Measurements from ENCODE around the gene ARHGEF16. TPM values are rescaled to one million over a fixed set of nuclear protein-coding genes. Genes with fewer than 3 reads are reported as not detected.

Gene ARHGEF16
- polyA plus RNA-seq, 1 of the 3 experiments (the other 2 are of a cell fraction), result 0.18 TPM

DNA sequence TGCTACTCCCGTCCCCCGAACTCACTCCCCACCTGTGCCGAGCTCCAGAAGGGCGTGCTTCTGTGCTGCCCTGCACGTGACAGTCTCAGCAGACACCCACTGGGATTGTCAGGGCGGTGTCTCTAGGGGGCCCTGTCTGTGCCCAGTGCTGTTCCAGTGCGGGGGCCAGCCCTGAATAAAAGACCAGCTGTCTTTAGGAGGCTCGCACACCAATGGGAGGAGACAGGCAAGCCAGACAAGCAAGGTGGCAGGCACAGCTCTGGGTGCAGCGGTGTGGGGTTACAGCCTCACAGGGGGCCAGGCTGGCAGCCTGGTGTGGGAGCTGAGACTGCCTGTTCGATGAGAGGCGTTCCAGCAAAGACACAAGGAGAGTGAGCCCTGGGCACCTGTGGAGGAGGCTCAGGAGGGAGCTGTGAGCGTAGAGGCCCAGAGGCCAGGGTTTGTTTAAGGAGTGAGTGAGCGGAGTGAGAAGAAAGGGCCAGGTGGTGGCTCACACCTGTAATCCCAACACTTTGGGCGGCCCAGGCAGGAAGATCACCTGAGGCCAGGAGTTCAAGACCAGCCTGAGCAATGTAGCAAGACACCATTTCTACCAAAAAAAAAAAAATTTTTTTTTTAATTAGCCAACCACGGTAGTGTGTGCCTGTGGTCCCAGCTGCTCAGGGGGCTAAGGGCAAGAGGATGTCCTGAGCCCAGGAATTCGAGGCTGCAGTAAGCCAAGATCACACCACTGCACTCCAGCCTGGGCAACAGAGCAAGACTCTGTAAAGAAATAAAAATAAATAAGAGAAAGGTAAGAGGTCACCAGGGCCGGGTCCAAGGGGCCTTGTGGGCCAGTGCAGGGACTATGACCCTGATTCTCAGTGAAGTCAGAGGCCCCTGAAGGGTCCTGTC is 48.2 kb upstream of the ARHGEF16 start:
- no peak overlapping the region for H3K4me2 ChIP-seq
- TF ChIP-seq, protein P1, sequence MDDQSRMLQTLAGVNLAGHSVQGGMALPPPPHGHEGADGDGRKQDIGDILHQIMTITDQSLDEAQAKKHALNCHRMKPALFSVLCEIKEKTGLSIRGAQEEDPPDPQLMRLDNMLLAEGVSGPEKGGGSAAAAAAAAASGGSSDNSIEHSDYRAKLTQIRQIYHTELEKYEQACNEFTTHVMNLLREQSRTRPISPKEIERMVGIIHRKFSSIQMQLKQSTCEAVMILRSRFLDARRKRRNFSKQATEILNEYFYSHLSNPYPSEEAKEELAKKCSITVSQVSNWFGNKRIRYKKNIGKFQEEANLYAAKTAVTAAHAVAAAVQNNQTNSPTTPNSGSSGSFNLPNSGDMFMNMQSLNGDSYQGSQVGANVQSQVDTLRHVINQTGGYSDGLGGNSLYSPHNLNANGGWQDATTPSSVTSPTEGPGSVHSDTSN (IDR thresholded peaks at IDR 0.05), result no peak
- TF ChIP-seq, protein P2, sequence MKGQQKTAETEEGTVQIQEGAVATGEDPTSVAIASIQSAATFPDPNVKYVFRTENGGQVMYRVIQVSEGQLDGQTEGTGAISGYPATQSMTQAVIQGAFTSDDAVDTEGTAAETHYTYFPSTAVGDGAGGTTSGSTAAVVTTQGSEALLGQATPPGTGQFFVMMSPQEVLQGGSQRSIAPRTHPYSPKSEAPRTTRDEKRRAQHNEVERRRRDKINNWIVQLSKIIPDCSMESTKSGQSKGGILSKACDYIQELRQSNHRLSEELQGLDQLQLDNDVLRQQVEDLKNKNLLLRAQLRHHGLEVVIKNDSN (IDR thresholded peaks at IDR 0.05; ENCODE audit: borderline replicate concordance, low read depth), result no peak
- TF ChIP-seq YY1 (IDR thresholded peaks at IDR 0.05; ENCODE audit: low read depth) (no peak), GATA2 (CRISPR knock-in tag; IDR thresholded peaks at IDR 0.05) (no peak), ELF1 (IDR thresholded peaks at IDR 0.05) (no peak), CHD2 (IDR thresholded peaks at IDR 0.05; ENCODE audit: low read length, partially characterized antibody) (no peak), EP300 (IDR thresholded peaks at IDR 0.05; ENCODE audit: borderline replicate concordance in 1 of 2, low read depth in 1 of 2, low read length in 1 of 2) (no peak), SIN3A (IDR thresholded peaks at IDR 0.05; ENCODE audit: borderline replicate concordance, low read depth, low read length) (no peak), NRF1 (IDR thresholded peaks at IDR 0.05; ENCODE audit: low read depth, low read length) (no peak), RCOR1 (IDR thresholded peaks at IDR 0.05; ENCODE audit: low read length) (no peak), TCF12 (IDR thresholded peaks at IDR 0.05) (no peak), EZH2phosphoT487 (IDR thresholded peaks at IDR 0.05; ENCODE audit: borderline replicate concordance, low read depth) (no peak), MXI1 (IDR thresholded peaks at IDR 0.05; ENCODE audit: low read depth, low read length) (no peak), JUND (IDR thresholded peaks at IDR 0.05) (no peak), RFX5 (IDR thresholded peaks at IDR 0.05; ENCODE audit: low read length) (no peak)
- TF ChIP-seq, protein P3, sequence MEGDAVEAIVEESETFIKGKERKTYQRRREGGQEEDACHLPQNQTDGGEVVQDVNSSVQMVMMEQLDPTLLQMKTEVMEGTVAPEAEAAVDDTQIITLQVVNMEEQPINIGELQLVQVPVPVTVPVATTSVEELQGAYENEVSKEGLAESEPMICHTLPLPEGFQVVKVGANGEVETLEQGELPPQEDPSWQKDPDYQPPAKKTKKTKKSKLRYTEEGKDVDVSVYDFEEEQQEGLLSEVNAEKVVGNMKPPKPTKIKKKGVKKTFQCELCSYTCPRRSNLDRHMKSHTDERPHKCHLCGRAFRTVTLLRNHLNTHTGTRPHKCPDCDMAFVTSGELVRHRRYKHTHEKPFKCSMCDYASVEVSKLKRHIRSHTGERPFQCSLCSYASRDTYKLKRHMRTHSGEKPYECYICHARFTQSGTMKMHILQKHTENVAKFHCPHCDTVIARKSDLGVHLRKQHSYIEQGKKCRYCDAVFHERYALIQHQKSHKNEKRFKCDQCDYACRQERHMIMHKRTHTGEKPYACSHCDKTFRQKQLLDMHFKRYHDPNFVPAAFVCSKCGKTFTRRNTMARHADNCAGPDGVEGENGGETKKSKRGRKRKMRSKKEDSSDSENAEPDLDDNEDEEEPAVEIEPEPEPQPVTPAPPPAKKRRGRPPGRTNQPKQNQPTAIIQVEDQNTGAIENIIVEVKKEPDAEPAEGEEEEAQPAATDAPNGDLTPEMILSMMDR (IDR thresholded peaks at IDR 0.05), result no peak
- TF ChIP-seq, protein P4, sequence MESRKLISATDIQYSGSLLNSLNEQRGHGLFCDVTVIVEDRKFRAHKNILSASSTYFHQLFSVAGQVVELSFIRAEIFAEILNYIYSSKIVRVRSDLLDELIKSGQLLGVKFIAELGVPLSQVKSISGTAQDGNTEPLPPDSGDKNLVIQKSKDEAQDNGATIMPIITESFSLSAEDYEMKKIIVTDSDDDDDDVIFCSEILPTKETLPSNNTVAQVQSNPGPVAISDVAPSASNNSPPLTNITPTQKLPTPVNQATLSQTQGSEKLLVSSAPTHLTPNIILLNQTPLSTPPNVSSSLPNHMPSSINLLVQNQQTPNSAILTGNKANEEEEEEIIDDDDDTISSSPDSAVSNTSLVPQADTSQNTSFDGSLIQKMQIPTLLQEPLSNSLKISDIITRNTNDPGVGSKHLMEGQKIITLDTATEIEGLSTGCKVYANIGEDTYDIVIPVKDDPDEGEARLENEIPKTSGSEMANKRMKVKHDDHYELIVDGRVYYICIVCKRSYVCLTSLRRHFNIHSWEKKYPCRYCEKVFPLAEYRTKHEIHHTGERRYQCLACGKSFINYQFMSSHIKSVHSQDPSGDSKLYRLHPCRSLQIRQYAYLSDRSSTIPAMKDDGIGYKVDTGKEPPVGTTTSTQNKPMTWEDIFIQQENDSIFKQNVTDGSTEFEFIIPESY (IDR thresholded peaks at IDR 0.05; ENCODE audit: borderline replicate concordance, low read depth), result no peak
- TF ChIP-seq, protein P5, sequence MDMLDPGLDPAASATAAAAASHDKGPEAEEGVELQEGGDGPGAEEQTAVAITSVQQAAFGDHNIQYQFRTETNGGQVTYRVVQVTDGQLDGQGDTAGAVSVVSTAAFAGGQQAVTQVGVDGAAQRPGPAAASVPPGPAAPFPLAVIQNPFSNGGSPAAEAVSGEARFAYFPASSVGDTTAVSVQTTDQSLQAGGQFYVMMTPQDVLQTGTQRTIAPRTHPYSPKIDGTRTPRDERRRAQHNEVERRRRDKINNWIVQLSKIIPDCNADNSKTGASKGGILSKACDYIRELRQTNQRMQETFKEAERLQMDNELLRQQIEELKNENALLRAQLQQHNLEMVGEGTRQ (IDR thresholded peaks at IDR 0.05; ENCODE audit: borderline replicate concordance, low read depth, low read length), result no peak
- POLR2A ChIA-PET, result no interaction called here
- H3K36me3 ChIP-seq (replicated peaks in 1 of 2; ENCODE audit: control insufficient read depth in 1 of 2, insufficient read depth in 2 of 2, low read length in 1 of 2), result no peaks in the 10 kb centered on the region
- no peaks in the 10 kb centered on the region for H3K9me2 ChIP-seq
- no peak for DNase-seq
- no peaks in the 10 kb centered on the region for H3F3A ChIP-seq (replicated peaks; ENCODE audit: insufficient read depth)
- H4K20me1 ChIP-seq (ENCODE audit: insufficient read depth), result no peaks in the 10 kb centered on the region
- H3K4me3 ChIP-seq (ENCODE audit: low read depth in 2 of 2, low read length in 1 of 2), result no peak overlapping the region
- H2AFZ ChIP-seq (ENCODE audit: low read depth), result no peak overlapping the region
- H3K79me2 ChIP-seq (ENCODE audit: insufficient read depth), result no peaks in the 10 kb centered on the region
- H3K27ac ChIP-seq (ENCODE audit: low read depth in 2 of 2, low read length in 1 of 2), result no peak overlapping the region
- peaks cover 14% of the 10 kb centered on the region; the same call in 1 of the 2 replicates for H3K27me3 ChIP-seq (ENCODE audit: insufficient read depth)
- CTCF ChIA-PET, result interaction anchor here (1.0 kb wide), 1 partner anchor 11 kb away, joined by 5 read pairs; no protein-coding TSS in a partner anchor
- no peaks in the 10 kb centered on the region for H3K4me1 ChIP-seq (ENCODE audit: control insufficient read depth in 1 of 2, insufficient read depth in 2 of 2, low read depth in 1 of 2, low read length in 1 of 2)
- H3K9me3 ChIP-seq, result no peaks in the 10 kb centered on the region
- 26% methylated on average over 14 of the region's 17 CpGs for WGBS (ENCODE audit: low lambda C conversion rate)
- H3K9ac ChIP-seq, result no peak overlapping the region

Measured in SK-N-SH (cell line).